Stimulated activated CD8-positive, alpha-beta memory T cell treated with anti-CD3 and anti-CD28 coated beads, Interleukin-7, amount 100 ng/mL, for 4 hours (primary cell): ENCODE data around the gene GAB3.
"Not testable (repeated sequence)": the region's sequence is repeated elsewhere in the genome, so short reads cannot be mapped to it uniquely, and the experiment has no call there.

ENCODE experiments used
- DNase-seq, 2 donors: peaks; one replicate each; pipeline ENCODE4 v3.0.0-alpha.2; 2020; ENCODE audit warnings: low read depth in 2 of 2

The GAB3 gene

DNA sequence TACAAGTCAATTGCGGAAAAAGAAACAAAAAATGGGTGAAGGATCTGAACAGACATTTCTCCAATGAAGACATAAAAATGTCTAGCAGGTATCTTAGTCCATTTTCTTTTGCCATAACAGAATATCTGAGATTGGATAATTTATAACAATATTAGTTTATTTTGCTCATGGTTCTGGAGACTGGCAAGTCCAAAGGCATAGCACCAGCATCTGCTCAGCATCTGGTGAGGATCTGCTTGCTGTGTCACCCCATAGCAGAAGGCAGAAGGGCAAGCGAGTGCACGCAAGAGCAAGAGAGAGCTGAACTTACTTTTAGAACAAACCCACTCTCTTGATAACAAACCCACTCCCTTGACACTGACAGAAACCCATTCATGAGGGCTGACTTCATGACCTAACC is 29.7 kb downstream of the GAB3 start:
- DNase-seq, result no peak

DNA sequence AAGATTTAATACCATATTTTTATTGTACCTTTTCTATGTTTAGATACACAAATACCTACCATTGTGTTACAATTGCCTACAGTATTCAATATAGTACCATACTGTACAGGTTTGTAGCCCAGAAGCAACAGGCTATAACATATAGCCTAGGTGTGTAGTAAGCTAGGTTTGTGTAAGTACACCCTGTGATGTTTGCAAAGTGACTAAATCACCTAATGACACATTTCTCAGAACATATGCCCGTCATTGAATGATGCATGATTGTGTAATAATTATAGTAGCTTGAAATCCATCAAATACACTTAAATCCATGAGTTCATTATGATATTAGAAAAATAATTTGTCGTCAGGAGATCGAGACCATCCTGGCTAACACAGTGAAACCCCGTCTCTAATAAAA is 30.8 kb downstream of the GAB3 start:
- DNase-seq, result no peak

GRCh38 chrX:154719132-154719675 is 31.7 kb downstream of the GAB3 start:
- peak; percentile 43 to 58 for DNase-seq

DNA sequence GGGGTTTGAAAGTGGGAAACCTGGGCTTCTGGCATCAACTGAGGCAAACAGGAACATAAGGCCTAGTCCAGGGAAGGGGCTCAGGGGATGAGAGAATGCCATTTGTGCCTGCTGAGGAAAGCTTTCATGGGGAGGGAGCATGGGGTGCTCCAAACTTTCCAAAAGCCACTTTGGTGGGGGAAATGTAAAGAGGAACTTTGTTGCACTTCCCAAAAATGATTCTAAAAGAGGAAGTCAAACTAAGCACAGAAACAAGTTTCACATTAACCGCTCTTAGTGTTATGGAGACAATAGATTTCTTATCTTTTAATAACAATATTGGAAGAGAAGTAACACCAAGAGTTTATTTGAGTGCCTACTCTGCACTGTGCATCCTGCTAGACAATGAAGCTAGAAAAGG is 32.3 kb downstream of the GAB3 start:
- no peak for DNase-seq

DNA sequence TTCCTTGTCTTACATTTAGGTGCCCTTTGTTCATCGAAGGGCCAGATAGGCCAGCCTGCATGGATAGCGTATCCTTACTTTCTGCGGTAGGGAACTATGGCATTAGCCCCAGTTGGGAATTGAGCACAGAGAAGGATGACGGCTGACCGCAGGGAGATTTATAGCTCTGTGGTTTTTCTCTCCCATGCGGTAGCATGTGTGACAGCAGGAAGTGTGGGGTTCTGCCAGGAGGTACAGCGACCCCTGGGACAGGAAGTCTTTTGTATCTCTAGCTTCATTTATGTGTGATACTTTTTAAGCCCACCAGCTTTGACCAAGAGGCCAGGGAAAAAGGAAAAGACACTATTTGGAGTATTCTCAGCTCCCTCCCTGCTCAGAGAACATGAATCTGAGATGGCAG is 33.1 kb downstream of the GAB3 start:
- DNase-seq, result no peak

- DNase-seq, result no peak
Observed at GRCh38 chrX:154715825-154716224, 35.1 kb downstream of the GAB3 start.

- DNase-seq, result no peak
Observed at GRCh38 chrX:154714925-154715324, 36.0 kb downstream of the GAB3 start.

GRCh38 chrX:154712781-154713740 is 37.8 kb downstream of the GAB3 start:
- DNase-seq, result no peak

- DNase-seq, result no peak
Observed at GRCh38 chrX:154711264-154711663, 39.6 kb downstream of the GAB3 start.

GRCh38 chrX:154710309-154710708 is 40.6 kb downstream of the GAB3 start:
- DNase-seq, result no peak

GRCh38 chrX:154698630-154699248 is 52.1 kb downstream of the GAB3 start:
- no peak for DNase-seq

DNA sequence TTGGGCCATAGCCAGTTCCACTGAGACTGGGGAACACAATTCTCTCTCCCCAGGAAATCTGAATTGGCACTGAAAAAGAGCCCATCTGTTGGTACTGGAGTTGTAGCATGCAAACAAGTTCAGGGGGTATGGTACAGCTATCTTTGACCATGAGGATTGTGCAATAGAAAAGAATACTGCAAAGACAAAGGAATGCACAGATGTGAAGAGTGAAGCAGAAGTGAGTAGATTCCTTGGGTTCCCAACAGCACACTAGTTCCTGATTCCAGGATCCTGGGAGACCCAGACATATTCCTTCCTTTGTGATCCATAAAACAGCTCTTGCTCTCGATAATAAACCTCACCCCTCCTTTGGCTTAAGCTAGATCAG is 54.2 kb downstream of the GAB3 start:
- DNase-seq, result no peak

- DNase-seq, result no peak
Observed at GRCh38 chrX:154695911-154696675, 54.8 kb downstream of the GAB3 start.

- no peak for DNase-seq
Observed at GRCh38 chrX:154693394-154693793, 57.5 kb downstream of the GAB3 start.

DNA sequence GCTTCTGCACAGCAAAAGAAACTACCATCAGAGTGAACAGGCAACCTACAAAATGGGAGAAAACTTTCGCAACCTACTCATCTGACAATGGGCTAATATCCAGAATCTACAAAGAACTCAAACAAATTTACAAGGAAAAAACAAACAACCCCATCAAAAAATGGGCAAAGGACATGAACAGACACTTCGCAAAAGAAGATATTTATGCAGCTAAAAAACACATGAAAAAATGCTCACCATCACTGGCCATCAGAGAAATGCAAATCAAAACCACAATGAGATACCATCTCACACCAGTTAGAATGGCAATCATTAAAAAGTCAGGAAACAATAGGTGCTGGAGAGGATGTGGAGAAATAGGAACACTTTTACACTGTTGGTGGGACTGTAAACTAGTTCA is 60.4 kb downstream of the GAB3 start:
- DNase-seq, result not testable (repeated sequence)

DNA sequence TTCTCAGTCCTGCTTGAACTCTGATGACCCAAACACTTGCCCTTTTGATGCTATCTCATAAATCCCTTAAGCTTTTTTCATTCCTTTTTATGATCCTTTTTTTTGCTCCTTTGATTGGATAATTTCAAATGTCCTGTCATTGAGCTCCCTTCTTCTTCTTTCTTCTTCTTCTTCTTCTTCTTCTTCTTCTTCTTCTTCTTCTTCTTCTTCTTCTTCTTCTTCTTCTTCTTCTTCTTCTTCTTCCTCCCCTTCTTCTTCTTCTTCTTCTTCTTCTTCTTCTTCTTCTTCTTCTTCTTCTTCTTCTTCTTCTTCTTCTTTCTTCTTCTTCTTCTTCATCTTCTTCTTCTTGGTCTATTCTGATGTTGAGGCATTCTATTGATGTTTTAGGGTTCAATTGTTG is 78.8 kb downstream of the GAB3 start:
- DNase-seq, result not testable (repeated sequence)

DNA sequence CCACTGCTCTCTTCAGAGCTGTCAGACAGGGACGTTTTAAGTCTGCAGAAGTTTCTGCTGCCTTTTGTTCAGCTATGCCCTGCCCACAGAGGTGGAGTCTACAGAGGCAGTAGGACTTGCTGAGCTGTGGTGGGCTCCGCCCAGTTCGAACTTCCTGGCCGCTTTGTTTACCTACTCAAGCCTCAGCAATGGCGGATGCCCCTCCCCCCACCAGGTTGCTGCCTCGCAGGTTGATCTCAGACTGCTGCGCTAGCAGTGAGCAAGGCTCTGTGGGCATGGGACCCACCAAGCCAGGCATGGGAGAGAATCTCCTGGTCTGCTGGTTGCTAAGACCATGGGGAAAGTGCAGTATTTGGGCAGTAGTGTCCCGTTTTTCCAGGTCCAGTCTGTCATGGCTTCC is 80.0 kb downstream of the GAB3 start:
- DNase-seq, result not testable (repeated sequence)

- DNase-seq, result no peak
Observed at GRCh38 chrX:154661899-154662298, 89.0 kb downstream of the GAB3 start.

DNA sequence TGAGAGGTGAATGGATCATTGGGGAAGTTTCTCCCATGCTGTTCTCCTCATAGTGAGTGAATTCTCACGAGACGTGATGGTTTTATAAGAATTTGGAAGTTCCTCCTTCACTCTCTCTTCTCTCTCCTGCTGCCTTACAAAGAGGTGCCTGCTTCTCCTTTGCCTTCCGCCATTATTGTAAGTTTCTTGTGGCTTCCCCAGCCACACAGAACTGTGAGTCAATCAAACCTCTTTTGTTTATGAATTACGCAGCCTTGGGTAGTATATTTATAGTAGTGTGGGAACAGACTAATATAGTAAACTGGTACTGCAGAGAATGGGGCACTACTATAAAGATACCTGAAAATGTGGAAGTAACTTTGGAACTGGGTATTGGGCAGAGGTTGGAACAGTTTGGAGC is 89.7 kb downstream of the GAB3 start:
- no peak for DNase-seq

GRCh38 chrX:154660541-154660940 is 90.3 kb downstream of the GAB3 start:
- DNase-seq, result no peak

DNA sequence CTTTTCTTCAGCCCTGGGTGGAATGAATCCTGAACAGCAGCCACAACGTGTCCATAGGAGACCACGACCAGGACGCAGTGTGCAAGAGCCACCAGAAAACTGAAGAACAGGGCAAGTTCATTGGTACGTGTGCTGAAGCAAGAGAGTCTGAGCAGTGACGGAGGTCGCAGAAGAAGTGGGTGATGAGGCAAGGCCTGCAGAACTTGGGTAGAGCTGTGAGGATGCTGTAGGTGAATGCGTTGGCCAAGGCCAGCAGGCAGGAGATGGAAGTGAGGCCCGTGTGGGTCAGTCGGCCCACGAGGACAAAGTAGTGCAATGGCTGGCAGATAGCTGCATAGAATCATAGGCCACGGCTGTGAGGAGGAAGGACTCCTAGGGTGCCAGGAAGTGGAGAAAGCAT is 91.9 kb downstream of the GAB3 start:
- no peak for DNase-seq

GRCh38 chrX:154658187-154658586 is 92.7 kb downstream of the GAB3 start:
- DNase-seq, result no peak
